A673 (cell line): Measurements from ENCODE around the gene DRD2. TPM values are rescaled to one million over a fixed set of nuclear protein-coding genes. Genes with fewer than 3 reads are reported as not detected.

ENCODE experiments used
- BruUV-seq: library from RNA; stranded (reverse); fragments of 400-500 nt; replicated peaks from 2 replicates; lab custom pipeline; 2021; lab: Mats Ljungman, UMichigan
- CTCF ChIA-PET: fragments of 300-600 bp; sonication (Branson Sonifier 250); formaldehyde crosslinking; loops from one replicate; lab custom pipeline; 2022; ENCODE audit warnings: antibody characterized with exemption; lab: Charles Lee
- POLR2A ChIA-PET: fragments of 300-600 bp; sonication (Branson Sonifier 250); formaldehyde crosslinking; loops from one replicate; lab custom pipeline; 2022; ENCODE audit warnings: antibody characterized with exemption; ENCODE audit not compliant: low non-redundant PET; lab: Charles Lee
- DNase-seq: peaks from one replicate; pipeline ENCODE4 v3.0.0-alpha.2; 2015; ENCODE audit warnings: low spot score
- H3K27ac ChIP-seq: fragments of 200-600 bp; sonication (generic); 2 replicates; pipeline ENCODE4 v1.5.1; 2016; ENCODE audit warnings: mixed run types, low read depth, mild to moderate bottlenecking, mixed read lengths, antibody characterized with exemption, low read length; ENCODE audit not compliant: poor library complexity, severe bottlenecking
- H3K27me3 ChIP-seq: fragments of 200-600 bp; sonication (generic); replicated peaks from 2 replicates; pipeline ENCODE4 v1.6.1; 2017; ENCODE audit warnings: mixed run types, low read depth, mild to moderate bottlenecking, mixed read lengths, antibody characterized with exemption, low read length; ENCODE audit not compliant: insufficient read depth, poor library complexity
- H3K36me3 ChIP-seq: fragments of 200-600 bp; sonication (generic); 2 replicates; pipeline ENCODE4 v1.6.1; 2016; ENCODE audit warnings: mixed run types, mild to moderate bottlenecking, mixed read lengths, antibody characterized with exemption, low read length; ENCODE audit not compliant: insufficient read depth, poor library complexity, severe bottlenecking
- H3K4me1 ChIP-seq: fragments of 200-600 bp; sonication (generic); 2 replicates; pipeline ENCODE4 v1.6.1; 2017; ENCODE audit warnings: mixed run types, mild to moderate bottlenecking, mixed read lengths, antibody characterized with exemption, low read length; ENCODE audit not compliant: insufficient read depth, poor library complexity, severe bottlenecking
- H3K4me3 ChIP-seq: fragments of 200-600 bp; sonication (generic); 2 replicates; pipeline ENCODE4 v1.5.1; 2016; ENCODE audit warnings: low read depth, mixed run types, mild to moderate bottlenecking, mixed read lengths, low read length; ENCODE audit not compliant: poor library complexity, severe bottlenecking
- H3K9me3 ChIP-seq: fragments of 200-600 bp; sonication (generic); 2 replicates; pipeline ENCODE4 v1.6.1; 2016; ENCODE audit warnings: mixed run types, low read depth, mild to moderate bottlenecking, mixed read lengths, antibody characterized with exemption, low read length; ENCODE audit not compliant: poor library complexity, severe bottlenecking
- CTCF ChIP-seq: fragments of 300-800, 200-600 bp; sonication (generic); conservative IDR thresholded peaks from 2 replicates; pipeline ENCODE4 v1.5.1; 2017; ENCODE audit warnings: low read depth, mild to moderate bottlenecking, antibody characterized with exemption, low read length, moderate library complexity, mixed read lengths
- EZH2 ChIP-seq: fragments of 200-600 bp; sonication (generic); IDR thresholded peaks from 2 replicates; pipeline ENCODE4 v1.6.1; 2017; ENCODE audit warnings: borderline replicate concordance, low read depth, mild to moderate bottlenecking, mixed read lengths, antibody characterized with exemption, low read length; ENCODE audit not compliant: poor library complexity, severe bottlenecking
- intact Hi-C: fragments of 100-400 bp; cut with micrococcal nuclease; formaldehyde crosslinking; loops from one replicate; pipeline ENCODE4 v1.10.0; 2022; ENCODE audit not compliant: unreplicated experiment
- total RNA-seq: library from RNA; stranded (reverse); gene quantifications from 2 replicates; pipeline ENCODE4 v1.2.3, GENCODE V29; 2021

Gene DRD2
- total RNA-seq, 1 experiment from 2014 or later: 0.39 TPM

- CTCF ChIA-PET: interaction anchor here (0.6 to 1.0 kb wide), 2 partner anchors 21 to 788 kb away, joined by 3 read pairs; no protein-coding TSS in a partner anchor
- intact Hi-C loops: loop anchor here (5.0 kb wide), 1 partner anchor 156 kb away; no protein-coding TSS in a partner anchor
- no peak overlapping the region for H3K27ac ChIP-seq
- no peaks in the 10 kb centered on the region for H3K36me3 ChIP-seq
- H3K4me1 ChIP-seq: no peaks in the 10 kb centered on the region
- H3K9me3 ChIP-seq: no peaks in the 10 kb centered on the region
- POLR2A ChIA-PET: no interaction called here
- H3K27me3 ChIP-seq: no peaks in the 10 kb centered on the region
- no peak for TF ChIP-seq EZH2
- TF ChIP-seq CTCF: no peak
- no TSS peak for BruUV-seq
- H3K4me3 ChIP-seq: no peak overlapping the region
- DNase-seq: no peak
These were observed 99.0 kb downstream of the DRD2 start for GRCh38 chr11:113376156-113376555.

- Histone ChIP-seq H3K9me3 (no peaks in the 10 kb centered on the region), H3K27me3 (no peaks in the 10 kb centered on the region), H3K36me3 (no peaks in the 10 kb centered on the region), H3K4me1 (no peaks in the 10 kb centered on the region), H3K4me3 (no peak overlapping the region), H3K27ac (no peak overlapping the region)
- ChIA-PET CTCF (no interaction called here), POLR2A (no interaction called here)
- BruUV-seq: no TSS peak
- intact Hi-C loops: loop anchor here (5.0 kb wide), 1 partner anchor 157 kb away; no protein-coding TSS in a partner anchor
- TF ChIP-seq EZH2: no peak
- TF ChIP-seq CTCF: no peak
- no peak for DNase-seq
These were observed 99.8 kb downstream of the DRD2 start for GRCh38 chr11:113375402-113375801.

GRCh38 chr11:113373981-113374560 lies 101.1 kb downstream of the DRD2 start:
- intact Hi-C loops: no loop called here
- CTCF ChIA-PET: no interaction called here
- TF ChIP-seq EZH2 (no peak), CTCF (no peak)

More at GRCh38 chr11:113373981-113374560, 101.1 kb downstream of the DRD2 start:
- H3K9me3 ChIP-seq: no peaks in the 10 kb centered on the region
- no peaks in the 10 kb centered on the region for H3K36me3 ChIP-seq
- no TSS peak for BruUV-seq
- no peaks in the 10 kb centered on the region for H3K27me3 ChIP-seq
- no peaks in the 10 kb centered on the region for H3K4me1 ChIP-seq
- no peak overlapping the region for H3K4me3 ChIP-seq
- POLR2A ChIA-PET: no interaction called here
- H3K27ac ChIP-seq: no peak overlapping the region
- no peak for DNase-seq
